ENCODE measurements around the gene CASK.

GRCh38 chrX:41885724-41886123 lies 37.6 kb downstream of the CASK start:
- TF ChIP-seq CTCF (IDR thresholded peaks at IDR 0.05; ENCODE audit: low read depth, low read length, poor library complexity, severe bottlenecking), result no peak
- no peak for TF ChIP-seq EZH2phosphoT487 (IDR thresholded peaks at IDR 0.05; ENCODE audit: borderline replicate concordance, low read length)
